NCI-H460 (cell line): ENCODE results near the gene MGAT5B. TPM values are rescaled to one million over a fixed set of nuclear protein-coding genes. Genes with fewer than 3 reads are reported as not detected.

Source experiments
- DNase-seq: peaks from one replicate; pipeline ENCODE4 v3.0.0-alpha.2; 2016; ENCODE audit warnings: low read depth; ENCODE audit errors: extremely low read depth
- total RNA-seq: library from RNA; depleted of rRNA; stranded (reverse); fragments of >200 nt; shearing (Covaris generic); gene quantifications from 2 replicates; pipeline ENCODE4 v1.2.3, GENCODE V29; 2014

MGAT5B gene
- total RNA-seq, 1 experiment from 2014 or later, result 1.2 TPM

DNA sequence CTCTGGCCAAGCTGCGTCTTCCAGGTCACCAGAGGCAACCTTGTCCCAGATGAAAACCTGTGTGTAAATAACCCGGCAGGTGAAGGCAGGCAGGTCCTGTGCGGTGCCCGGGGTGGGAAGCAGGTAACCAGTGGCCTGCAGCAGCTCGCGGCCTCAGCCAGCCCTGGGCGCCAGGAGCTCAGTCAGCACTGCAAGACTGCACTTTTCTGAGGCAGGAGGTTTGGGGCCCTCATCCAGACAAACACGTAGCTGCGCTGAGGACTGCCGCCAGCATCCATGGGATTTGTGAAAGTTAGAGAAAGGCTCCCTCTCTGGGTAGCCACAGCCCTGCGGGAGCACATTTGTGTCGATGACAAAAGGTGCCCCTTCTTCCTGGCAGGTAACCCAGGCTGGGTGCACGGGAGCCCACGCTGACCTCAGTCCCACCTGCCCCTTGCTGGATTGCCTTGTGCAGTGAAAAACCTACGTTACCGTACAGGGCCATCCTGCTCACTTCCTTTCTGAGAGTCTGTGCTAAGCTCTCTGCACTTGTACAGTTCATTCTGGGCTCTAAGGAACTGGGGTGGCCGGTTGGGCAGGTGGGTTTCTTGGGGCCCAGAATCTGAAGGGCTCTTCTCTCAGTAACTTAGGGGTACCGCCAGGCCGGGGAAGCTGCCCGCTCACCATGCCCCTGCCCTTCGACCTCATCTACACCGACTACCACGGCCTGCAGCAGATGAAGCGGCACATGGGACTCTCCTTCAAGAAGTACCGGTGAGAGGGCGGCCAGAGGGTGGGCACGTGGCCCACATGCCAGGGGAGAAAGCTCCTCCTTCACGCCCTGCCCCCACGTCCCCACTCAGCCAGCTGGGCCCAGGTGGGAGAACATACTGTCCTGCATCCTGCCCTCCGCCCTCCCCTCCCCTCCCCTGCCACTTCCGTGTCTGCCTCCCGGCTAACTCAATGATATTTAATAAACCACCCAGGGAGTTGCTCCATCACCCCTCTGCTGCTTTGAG, 56.4 kb downstream of the MGAT5B start:
- DNase-seq, result no peak

DNA sequence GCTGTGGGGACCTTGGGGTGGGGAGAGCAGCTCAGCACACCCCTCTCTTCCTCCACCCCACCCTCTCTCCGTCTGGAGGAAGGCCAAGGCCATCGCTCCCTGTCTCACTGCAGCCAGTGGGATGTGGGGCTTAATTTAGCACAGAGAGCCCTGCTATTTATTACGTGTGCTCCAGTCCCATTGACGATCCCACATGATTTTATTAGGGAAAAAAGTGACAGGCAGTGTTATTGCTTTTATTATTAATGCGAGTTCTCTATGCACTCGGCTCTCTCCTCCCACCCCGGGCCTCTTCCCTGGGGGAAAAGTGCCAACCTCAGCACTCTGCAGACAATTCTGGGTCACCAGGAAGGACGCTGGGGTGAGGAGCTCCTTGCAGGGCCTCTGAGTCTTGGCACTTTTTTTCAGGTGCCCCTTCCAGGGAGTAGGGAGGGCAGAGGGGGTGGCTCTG, 57.3 kb downstream of the MGAT5B start:
- no peak for DNase-seq

DNA sequence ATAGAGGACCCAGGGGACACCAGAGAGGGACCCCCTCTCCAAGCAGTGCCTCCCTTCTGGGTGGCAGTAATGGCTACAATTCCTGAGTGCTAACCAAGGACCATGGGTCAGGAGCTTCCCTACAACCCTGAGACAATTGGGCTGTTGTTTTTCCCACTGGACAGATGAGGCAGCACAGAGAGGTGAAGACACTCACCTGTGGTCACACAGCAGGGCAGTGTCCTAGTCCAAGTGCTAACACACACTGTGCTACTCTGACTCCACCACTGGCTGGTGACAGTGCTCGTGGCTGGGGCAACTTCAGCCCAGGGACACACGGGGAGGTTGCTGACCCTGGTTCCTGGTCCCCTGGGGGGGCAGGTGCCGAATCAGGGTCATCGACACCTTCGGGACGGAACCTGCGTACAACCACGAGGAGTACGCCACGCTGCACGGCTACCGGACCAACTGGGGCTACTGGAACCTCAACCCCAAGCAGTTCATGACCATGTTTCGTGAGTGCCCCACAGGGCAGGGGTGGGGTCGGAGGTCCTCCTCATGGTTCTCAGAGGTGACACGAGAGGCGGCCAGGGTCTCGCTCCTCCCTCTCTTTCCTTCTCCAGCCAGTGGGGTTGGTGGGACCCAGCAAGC, 58.1 kb downstream of the MGAT5B start:
- no peak for DNase-seq

DNA sequence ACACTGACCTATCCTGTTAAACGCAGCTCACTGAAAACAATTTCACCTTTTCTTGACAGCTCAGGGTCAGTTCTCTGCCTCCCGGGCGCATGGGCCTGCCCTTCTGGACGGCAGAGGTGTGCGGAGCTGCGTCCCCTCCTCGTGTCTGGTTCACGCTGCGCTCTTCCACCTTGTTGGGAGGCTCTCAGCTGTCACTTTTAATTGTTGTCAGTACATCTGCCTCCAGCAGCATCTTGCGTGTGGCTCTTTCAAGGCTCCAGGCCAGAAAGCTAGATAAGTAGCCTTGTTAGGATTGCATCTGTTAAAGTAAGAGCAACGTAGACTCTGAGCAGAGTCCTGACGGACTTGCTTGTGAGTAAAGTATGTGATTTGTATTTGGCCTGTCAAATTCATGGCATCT, 59.4 kb downstream of the MGAT5B start:
- no peak for DNase-seq

DNA sequence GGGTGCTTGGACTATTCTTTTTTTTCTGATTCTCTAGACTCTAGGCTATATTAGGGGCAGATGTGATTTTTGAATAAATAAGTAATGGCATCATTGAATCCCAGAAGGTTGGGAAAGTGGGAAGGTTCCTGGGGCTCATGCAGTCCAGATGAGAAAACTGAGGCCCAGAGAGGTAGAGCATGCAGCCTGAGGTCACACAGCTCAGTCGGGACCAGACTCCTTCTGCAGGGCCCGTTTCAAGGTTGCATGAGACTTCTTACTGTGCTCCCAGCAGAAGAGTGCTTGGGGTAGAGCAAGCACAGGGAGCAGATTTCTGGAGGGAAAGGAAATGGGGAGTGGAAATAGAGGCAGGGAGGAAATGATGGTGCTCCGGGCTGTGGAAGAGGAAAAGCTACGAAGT, 59.8 kb downstream of the MGAT5B start:
- no peak for DNase-seq

DNA sequence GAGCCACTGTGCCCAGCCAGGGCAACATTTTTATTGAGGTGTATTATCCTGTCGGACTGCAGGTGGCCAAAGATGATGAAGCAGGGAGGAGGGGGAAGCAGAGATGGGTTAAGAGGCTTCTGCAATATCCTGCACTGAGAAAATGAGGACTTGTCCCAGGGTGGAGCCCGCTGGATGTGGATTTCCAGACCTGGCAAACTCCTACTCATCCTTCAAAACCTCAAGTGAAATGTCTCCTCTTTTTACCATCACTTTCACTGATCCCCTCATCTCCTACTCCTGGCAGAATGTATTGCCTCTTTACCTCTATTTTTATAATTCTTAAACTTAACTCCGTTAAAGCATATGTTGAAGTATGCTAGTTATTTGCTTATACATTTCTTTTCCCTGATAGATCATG, 60.9 kb downstream of the MGAT5B start:
- DNase-seq, result no peak

DNA sequence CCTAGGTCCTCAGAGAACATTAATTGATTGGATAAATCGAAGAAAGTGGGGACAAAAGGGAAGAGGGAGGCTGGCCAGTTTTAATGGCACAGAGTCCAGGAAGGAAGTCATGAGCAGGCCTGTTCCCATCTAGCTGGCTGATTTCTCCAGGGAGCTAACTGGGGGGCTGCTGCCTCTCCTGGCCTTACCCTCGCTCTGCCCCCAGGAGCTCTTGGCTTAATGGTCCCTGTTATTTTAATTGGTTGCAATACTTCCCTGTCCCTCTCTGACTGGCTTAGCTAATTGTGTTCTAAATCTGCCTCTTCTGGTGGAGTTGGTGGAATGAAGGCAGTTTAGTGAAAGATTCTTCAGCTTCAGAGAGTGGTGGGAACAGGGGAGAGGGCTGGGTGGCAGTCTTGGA, 61.4 kb downstream of the MGAT5B start:
- DNase-seq, result no peak

DNA sequence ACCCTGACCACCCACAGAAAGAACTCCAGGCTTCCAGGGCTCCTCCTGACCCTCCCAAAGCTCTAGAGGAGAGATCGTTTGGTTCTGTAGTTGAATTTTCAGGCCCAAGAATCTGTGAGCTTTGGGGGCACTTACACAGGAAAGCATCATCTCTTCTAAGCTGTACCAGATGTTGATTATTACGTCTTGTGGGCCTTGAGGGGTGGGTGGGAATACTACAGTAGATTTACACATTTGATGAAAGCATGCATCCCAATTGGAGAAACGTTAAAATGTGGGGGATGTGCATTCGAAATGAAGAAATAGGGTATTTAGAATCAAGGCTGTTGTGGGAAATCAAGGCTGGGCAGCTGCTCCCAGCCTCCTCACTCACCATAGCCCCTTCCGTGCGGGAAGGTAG, 61.9 kb downstream of the MGAT5B start:
- DNase-seq, result no peak

DNA sequence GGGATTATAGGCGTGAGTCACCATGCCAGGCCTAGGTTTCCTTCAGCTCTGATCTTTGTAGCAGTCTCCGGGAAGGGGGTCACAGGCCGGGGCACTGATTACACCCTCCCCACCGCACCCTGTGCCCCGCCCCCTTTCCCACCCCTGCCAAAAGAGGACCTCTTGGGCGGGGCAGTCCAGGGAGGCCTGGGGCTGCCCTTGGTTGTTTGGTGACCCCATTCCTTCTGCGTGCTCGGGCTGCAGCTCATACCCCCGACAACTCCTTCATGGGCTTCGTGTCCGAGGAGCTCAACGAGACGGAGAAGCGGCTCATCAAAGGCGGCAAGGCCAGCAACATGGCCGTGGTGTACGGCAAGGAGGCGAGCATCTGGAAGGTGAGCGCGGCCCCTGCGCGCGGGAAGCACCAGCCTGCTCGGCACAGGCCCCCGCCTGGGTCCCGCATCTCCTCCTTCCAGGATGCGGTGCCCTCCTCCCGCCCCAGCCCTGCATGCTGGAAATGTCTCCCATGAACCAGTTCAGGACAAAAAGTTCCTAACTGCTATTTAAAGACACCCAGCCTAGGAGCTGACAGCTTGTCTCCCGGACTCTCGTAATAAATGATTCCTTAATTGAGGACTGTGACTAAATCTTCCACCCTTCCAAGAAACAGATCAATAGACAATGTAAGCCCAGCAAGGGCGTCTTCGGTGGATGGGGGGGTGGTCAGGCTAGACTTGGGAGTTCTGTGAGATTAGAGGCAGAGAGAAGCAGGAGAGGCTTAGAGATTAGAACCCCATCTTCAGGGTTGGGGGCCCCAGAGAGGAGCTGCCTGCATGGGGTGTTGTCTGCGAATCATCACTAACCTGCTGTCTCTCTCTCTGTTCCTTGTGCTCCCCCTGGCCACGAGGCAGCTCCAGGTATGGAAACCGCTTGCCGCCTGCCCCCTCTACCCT, 64.5 kb downstream of the MGAT5B start:
- DNase-seq, result no peak

DNA sequence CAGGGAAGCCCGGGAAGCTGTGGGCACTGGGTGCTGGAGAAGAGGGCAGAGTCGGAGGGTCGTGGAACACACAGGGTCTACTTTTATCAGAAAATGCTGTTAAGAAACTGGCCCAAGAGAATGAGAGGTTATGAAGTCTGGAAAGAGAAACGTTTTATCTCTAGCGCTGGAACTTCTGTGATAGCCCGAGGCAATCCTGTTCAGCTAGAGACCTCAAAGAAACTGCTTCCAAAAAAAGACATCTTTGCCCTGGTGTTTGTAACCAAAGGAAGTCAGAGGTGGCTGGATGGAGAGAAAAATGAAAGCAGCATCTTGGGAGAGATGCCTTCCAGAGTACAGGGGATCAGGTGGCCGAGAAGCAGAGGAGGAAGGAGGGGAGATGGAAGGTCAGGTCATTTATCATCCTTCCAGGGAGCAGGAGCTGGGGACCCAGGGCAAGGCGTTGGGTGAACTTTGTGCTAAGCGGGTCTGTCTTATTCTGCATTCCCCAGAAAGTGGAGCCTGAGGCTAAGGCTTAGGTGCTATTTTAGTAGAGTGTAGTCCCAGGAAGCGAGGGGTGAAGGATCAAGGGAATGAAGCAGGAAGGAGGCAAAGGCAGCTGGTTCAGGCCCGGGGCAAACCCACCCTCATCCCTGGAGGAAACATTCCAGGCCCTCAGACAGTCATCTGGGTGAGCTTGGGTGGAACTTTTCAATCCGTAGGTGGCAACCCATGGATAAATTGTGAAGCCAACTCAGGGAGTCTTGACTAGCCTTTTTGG, 66.5 kb downstream of the MGAT5B start:
- no peak for DNase-seq

DNA sequence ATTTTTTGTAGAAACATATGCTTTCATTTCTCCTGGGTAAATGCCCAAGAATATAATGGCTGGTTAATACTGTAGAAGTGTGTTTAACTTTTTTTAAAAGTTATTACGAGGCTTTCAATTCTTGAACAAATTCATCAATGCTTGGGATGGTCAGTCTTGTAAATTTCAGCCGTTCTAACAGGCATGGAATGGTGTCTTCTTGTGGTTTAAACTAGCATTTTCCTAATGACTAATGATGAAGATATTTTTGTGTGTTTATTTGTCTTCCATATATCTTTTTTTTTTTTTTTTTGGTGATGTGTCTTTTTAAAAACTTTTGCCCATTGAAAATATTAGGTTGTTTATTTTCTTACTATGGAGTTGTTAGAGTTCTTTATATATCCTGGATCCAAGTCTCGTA, 67.1 kb downstream of the MGAT5B start:
- DNase-seq, result no peak

DNA sequence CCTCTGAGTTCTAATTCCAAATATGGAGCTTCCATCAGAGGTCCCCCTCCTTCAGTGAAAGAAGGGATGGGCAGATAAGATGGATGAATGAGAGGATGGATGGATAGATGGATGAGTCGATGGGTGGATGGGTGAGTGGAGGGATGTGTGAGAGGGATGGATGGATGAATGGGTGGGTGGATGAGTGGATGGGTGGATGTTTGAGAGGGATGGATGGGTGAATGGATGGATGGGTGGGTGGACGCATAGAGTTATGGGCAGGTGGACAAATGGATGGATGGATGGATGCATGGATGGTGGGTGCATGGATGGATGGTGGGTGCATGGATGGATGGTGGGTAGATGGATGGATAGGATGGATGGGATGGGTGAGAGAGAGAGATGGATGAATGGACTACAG, 69.0 kb downstream of the MGAT5B start:
- no peak for DNase-seq

DNA sequence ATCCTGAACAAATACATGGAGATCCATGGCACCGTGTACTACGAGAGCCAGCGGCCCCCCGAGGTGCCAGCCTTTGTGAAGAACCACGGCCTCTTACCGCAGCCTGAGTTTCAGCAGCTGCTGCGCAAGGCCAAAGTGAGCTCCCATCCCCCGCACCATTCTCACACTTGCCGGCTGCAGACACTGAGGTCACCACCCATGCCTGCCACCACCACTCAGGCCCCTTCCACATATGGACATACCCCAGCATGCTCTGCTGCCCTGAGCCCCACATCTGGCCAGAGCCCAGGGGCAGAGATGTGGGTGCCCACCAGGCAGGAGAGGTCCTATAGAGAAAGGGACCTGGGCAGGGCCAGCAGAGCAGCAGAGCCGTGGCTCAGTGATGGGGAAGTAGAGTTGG, 69.8 kb downstream of the MGAT5B start:
- no peak for DNase-seq

DNA sequence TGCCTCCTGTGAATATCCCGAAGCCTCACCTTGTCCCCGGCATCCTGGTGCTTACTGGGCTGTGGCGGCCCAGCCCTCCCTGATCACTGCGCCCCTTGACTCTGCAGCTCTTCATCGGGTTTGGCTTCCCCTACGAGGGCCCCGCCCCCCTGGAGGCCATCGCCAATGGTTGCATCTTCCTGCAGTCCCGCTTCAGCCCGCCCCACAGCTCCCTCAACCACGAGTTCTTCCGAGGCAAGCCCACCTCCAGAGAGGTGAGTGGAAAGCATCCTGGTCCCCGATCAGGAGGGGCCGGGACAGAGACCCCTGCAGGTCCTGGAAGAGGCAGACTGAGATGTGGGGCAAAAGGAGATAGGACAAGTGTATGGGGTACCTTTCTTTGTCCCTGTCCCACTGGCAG, 72.1 kb downstream of the MGAT5B start:
- no peak for DNase-seq

DNA sequence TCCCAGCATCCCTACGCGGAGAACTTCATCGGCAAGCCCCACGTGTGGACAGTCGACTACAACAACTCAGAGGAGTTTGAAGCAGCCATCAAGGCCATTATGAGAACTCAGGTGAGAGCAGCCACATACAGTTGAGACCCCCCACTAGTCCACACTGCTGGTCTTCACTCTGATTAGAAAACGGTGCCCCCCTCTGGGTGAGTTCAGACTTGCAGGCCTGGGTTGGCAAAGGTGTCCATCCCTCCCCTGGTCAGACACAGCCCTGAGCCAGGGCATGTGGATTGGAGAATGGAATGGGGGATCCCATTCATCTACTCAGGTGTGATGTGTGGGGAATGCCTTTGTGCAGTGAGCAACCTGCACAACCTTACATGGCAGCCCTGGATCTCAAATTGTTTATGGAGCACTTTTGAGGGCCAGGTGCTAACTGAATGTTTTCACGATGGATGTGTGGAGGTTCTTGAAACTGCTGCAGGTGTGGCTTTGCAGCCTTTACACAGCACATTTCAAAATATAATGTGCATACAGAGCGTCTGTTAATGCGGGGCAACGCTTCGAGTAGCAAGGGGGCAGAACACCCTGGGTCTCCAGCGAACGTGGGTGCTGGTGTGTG, 72.6 kb downstream of the MGAT5B start:
- DNase-seq, result no peak

DNA sequence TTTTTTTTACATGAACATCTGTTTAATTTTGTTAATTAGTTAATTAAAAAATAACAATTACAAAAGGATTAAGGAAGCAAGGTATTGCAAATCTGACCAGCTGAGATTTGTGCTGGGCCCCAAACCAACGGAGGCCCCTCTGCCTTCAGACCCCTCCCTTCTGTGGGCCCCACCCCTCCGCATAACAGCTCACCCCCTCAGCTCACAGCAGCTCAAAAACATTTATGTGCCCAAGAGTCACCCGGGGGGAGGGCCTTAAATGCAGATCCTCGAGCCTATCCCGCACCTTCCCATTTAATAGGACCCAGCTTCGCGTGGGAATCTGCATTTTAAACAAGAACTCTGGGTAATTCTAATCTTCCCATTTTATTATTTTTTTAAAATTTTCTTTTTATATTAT, 75.0 kb downstream of the MGAT5B start:
- DNase-seq, result no peak

DNA sequence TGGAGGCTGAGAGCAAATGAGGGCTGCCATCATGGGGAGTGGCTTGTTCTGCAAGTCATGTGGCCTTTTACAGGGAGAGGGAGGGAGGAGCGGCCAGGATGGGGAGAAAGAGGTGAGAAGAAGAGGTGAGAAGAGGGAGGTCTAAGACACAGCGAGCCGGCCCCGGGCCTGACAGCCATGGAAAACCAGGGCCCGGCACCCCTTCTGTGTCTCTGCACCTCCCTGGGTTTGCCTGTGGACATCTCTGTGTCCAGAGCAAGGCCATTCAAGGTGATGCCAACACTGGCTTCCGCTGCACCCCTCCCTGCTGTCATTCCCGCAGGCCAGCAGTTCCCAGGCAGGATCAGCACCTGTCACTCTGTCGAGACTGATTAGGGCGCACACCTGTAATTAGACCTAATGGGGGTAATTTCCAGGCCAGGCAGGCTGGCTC, 75.6 kb downstream of the MGAT5B start:
- DNase-seq, result no peak

DNA sequence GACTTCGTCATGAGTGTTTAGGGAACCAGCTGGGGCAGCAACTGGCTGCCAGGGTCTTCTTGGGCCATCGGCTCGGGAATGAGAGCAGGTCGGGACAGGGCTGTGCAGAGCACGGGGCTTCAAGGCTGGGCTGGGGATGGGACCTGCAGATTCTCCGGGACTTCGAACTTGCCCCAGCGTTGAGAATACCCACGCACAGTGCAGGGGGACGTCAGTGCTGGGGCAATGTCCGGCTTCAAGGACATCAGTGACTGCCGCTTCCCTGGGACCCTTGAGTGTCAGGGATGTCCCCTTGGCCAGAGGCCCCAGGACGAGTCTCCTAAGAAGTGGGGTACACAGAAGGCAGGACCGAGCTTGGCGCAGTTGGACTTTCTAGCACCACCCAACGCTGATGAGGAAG, 76.3 kb downstream of the MGAT5B start:
- DNase-seq, result no peak

DNA sequence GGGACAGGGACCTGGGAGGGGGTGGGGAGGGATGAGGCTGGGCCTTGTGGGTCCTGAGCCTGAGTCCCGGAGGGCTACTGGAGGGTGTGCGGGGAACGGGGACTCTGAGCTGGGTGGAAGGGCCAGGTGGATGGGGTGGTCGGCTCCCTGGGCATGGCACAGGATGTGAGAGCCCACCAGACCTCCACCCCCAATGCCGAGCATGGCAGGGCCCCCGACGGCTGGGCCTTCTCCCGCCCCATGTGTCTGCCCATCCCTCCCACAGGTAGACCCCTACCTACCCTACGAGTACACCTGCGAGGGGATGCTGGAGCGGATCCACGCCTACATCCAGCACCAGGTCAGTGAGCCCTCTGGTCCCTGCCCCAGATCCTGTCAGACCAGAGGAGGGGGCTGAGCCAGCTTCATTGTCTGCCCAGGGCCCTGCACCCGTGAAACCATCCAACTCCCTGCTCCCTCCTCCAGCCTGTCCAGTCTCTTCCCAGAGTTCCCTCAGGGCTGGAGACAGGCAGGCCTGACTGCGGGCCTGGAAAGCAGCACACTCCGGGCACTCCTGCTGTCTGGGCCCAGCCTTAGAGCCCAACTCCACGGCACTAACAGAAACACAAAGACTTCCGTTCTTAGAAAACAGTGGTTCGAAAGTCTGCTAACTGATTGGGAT, 78.0 kb downstream of the MGAT5B start:
- DNase-seq, result no peak
